HEK293 (cell line): ENCODE results near the gene SSPN.

Experiments
- ZFP3 ChIP-seq: fragments of 450-650 bp; formaldehyde crosslinking; IDR thresholded peaks from 2 replicates; pipeline ENCODE4 v1.5.1; 2016; ENCODE audit warnings: low read depth, missing biosample characterization, missing genetic modification characterization
- ZNF513 ChIP-seq: fragments of 450-650 bp; IDR thresholded peaks from 2 replicates; pipeline ENCODE4 v1.5.1; 2018; ENCODE audit warnings: missing biosample characterization, missing genetic modification characterization
- ZNF530 ChIP-seq: fragments of 450-650 bp; formaldehyde crosslinking; IDR thresholded peaks from 2 replicates; pipeline ENCODE4 v1.5.1; 2016; ENCODE audit warnings: low read depth, missing biosample characterization, missing genetic modification characterization
- ZNF747 ChIP-seq: fragments of 450-650 bp; formaldehyde crosslinking; IDR thresholded peaks from 2 replicates; pipeline ENCODE4 v1.5.1; 2016; ENCODE audit warnings: missing biosample characterization, missing genetic modification characterization
- ZNF830 ChIP-seq: fragments of 450-650 bp; IDR thresholded peaks from 2 replicates; pipeline ENCODE4 v1.5.0; 2018; ENCODE audit warnings: missing biosample characterization, missing genetic modification characterization, low read depth, mild to moderate bottlenecking, moderate library complexity

- no peak for TF ChIP-seq ZNF530 (tag by site-specific recombination)
- TF ChIP-seq ZFP3 (tag by site-specific recombination): no peak
- TF ChIP-seq ZNF830 (tag by site-specific recombination): no peak
- TF ChIP-seq ZNF513: no peak
- no peak for TF ChIP-seq ZNF747
Measured at GRCh38 chr12:26273811-26274210, 78.4 kb downstream of the SSPN start.
